ENCODE measurements around the gene PCDHGB4. TPM values are rescaled to one million over a fixed set of nuclear protein-coding genes. Genes with fewer than 3 reads are reported as not detected.
A peak's percentile ranks its signal among the peaks of the same experiment; 100 is the strongest.
"Not testable (repeated sequence)": the region's sequence is repeated elsewhere in the genome, so short reads cannot be mapped to it uniquely, and the experiment has no call there.

The PCDHGB4 gene
- total and polyA plus RNA-seq, 2 of the 8 experiments (the other 6 are each of a cell fraction or from before 2014, with no cell fraction given) = 8.0 to 9.1 TPM

DNA sequence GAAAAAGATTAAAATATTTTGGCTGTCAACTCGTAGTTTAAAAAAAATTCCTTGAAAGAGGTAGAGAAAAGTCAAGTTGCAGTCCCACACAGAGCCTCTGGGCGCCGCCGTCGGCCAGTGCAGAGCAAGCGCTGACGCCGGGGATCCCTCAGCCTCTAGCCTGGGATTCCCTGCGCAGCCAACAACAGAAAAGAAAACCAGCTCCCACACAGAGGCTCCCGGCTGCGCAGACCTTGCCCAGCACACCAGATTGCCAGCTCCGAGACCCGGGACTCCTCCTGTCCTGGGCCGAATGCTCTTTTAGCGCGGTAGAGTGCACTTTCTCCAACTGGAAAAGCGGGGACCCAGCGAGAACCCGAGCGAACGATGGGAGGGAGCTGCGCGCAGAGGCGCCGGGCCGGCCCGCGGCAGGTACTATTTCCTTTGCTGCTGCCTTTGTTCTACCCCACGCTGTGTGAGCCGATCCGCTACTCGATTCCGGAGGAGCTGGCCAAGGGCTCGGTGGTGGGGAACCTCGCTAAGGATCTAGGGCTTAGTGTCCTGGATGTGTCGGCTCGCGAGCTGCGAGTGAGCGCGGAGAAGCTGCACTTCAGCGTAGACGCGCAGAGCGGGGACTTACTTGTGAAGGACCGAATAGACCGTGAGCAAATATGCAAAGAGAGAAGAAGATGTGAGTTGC is 30.1 kb downstream of the PCDHGB4 start, which contains the start of gene PCDHGB7:
TSS of gene PCDHGB7 (plus strand) at position 184 of the 679 bp plus-strand sequence. CDS start at position 367, 183 bp downstream.
- H3K18ac ChIP-seq (ENCODE audit: extremely low read depth, low read length); H3K23ac ChIP-seq (ENCODE audit: insufficient read length); H3K4me1 ChIP-seq (replicated peaks in 1 of 4; ENCODE audit: control insufficient read depth in 3 of 4, insufficient read depth in 4 of 4, low read length in 3 of 4); H2BK20ac ChIP-seq (ENCODE audit: low read length); H3K79me2 ChIP-seq (ENCODE audit: control insufficient read depth in 1 of 2, insufficient read depth in 2 of 2, low read length in 2 of 2); H3K79me1 ChIP-seq (ENCODE audit: low read depth, low read length); H2AFZ ChIP-seq (ENCODE audit: low read length); H3K56ac ChIP-seq (replicated peaks; ENCODE audit: insufficient read length, low read depth, low read length); H3K14ac ChIP-seq (ENCODE audit: insufficient read length); H2BK15ac ChIP-seq (ENCODE audit: low read length); FAIRE-seq; H4K91ac ChIP-seq (replicated peaks; ENCODE audit: insufficient read length, low read length); H3K4ac ChIP-seq (replicated peaks; ENCODE audit: insufficient read length, low read depth, low read length); H4K20me1 ChIP-seq (replicated peaks in 1 of 2; ENCODE audit: control insufficient read depth in 1 of 2, insufficient read depth in 2 of 2, low read length in 2 of 2); H2BK12ac ChIP-seq (ENCODE audit: low read depth, low read length); H2BK120ac ChIP-seq (replicated peaks; ENCODE audit: low read depth, low read length); H3K27ac ChIP-seq (ENCODE audit: low read depth, low read length); H3K23me2 ChIP-seq (ENCODE audit: low read depth, low read length); H2BK5ac ChIP-seq (ENCODE audit: low read depth, low read length); H4K5ac ChIP-seq (ENCODE audit: insufficient read length, low read depth, low read length); H2AK5ac ChIP-seq (ENCODE audit: low read depth, low read length): not testable (repeated sequence)
- Histone ChIP-seq H3K4me2 (ENCODE audit: insufficient read depth in 1 of 2, low read depth in 2 of 2, low read length in 2 of 2) (peak within 1 kb of the TSS; percentile 60 to 65), H3K27me3 (replicated peaks in 1 of 4; ENCODE audit: control insufficient read depth in 3 of 4, extremely low read depth in 1 of 4, insufficient read depth in 3 of 4, low read length in 3 of 4) (peaks cover 0 to 12% (median 6%) of the 10 kb centered on the region in 4 experiments; a peak in 4 of 7 replicates), H4K8ac (ENCODE audit: extremely low read depth, insufficient read depth, low read length) (peak within 1 kb of the TSS; percentile 77), H3K4me3 (ENCODE audit: extremely low read depth in 1 of 4, insufficient read depth in 2 of 4, low read depth in 3 of 4, low read length in 4 of 4) (peak within 1 kb of the TSS; percentile 48 to 73 (median 62)), H3K9ac (replicated peaks in 1 of 4; ENCODE audit: extremely low read depth in 1 of 4, low read depth in 3 of 4, low read length in 3 of 4) (peak within 1 kb of the TSS in 3 of 4 experiments; percentile 34 to 56 (median 51); a peak in 5 of 7 replicates), H3K9me3 (ENCODE audit: insufficient read depth in 2 of 2, low read depth in 1 of 2, low read length in 1 of 2) (peaks cover 26 to 30% of the 10 kb centered on the region in 2 experiments), H3K36me3 (ENCODE audit: control insufficient read depth in 2 of 4, insufficient read depth in 4 of 4, low read length in 3 of 4) (peaks cover 0 to 21% (median under 1%) of the 10 kb centered on the region in 4 experiments; a peak in 2 of 8 replicates)
- DNase-seq (ENCODE audit: low read depth in 1 of 2, low spot score in 2 of 2) = peak in 1 of 2 experiments; percentile 87
- CTCF ChIA-PET (ENCODE audit: partially characterized antibody) = interaction anchor here (0.6 to 23.3 kb wide), 45 partner anchors 11 to 282 kb away, joined by 3 to 1236 read pairs (median 4); partner anchors contain the start of genes PCDHB12, PCDHB13, PCDHB14 and PCDHB15
- 11% methylated on average over 35 of the region's 47 CpGs; no CpG with 5 or more reads in 1 of the 2 experiments for WGBS, 2 experiments (ENCODE audit: extremely low coverage in 1 of 2, insufficient coverage in 1 of 2, insufficient read length in 1 of 2, insufficient replicate concordance in 2 of 2, low coverage in 1 of 2, low lambda C conversion rate in 2 of 2, missing lambda C conversion rate in 1 of 2)
- POLR2A ChIA-PET (ENCODE audit: partially characterized antibody) = interaction anchor here (0.6 to 1.4 kb wide), 6 partner anchors 61 to 140 kb away, joined by 3 to 5 read pairs (median 4); no protein-coding TSS in a partner anchor
- TF ChIP-seq TAF1 (IDR thresholded peaks at IDR 0.05; ENCODE audit: low read depth, low read length) = peak; percentile 46; the same call in 1 of the 2 replicates
- TF ChIP-seq ASH2L (IDR thresholded peaks at IDR 0.05; ENCODE audit: low read length) = peak; percentile 95
- peak; percentile 29; the same call in 1 of the 2 replicates for TF ChIP-seq TBP (IDR thresholded peaks at IDR 0.05; ENCODE audit: low read depth, low read length)
- TF ChIP-seq, protein P1, sequence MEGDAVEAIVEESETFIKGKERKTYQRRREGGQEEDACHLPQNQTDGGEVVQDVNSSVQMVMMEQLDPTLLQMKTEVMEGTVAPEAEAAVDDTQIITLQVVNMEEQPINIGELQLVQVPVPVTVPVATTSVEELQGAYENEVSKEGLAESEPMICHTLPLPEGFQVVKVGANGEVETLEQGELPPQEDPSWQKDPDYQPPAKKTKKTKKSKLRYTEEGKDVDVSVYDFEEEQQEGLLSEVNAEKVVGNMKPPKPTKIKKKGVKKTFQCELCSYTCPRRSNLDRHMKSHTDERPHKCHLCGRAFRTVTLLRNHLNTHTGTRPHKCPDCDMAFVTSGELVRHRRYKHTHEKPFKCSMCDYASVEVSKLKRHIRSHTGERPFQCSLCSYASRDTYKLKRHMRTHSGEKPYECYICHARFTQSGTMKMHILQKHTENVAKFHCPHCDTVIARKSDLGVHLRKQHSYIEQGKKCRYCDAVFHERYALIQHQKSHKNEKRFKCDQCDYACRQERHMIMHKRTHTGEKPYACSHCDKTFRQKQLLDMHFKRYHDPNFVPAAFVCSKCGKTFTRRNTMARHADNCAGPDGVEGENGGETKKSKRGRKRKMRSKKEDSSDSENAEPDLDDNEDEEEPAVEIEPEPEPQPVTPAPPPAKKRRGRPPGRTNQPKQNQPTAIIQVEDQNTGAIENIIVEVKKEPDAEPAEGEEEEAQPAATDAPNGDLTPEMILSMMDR (IDR thresholded peaks at IDR 0.05; ENCODE audit: control extremely low read depth in 1 of 3, insufficient read depth in 1 of 3, low read depth in 1 of 3, low read length in 3 of 3) = peak; percentile 76 to 96 (median 81)
- 0 out of 2 replicates have a peak, but pooled peaks have one; percentile 25 for TF ChIP-seq JUND (IDR thresholded peaks at IDR 0.05; ENCODE audit: low read length)
- 0 out of 2 replicates have a peak, but pooled peaks have one; percentile 38 for TF ChIP-seq CREB1 (IDR thresholded peaks at IDR 0.05)
- TF ChIP-seq, protein P2, sequence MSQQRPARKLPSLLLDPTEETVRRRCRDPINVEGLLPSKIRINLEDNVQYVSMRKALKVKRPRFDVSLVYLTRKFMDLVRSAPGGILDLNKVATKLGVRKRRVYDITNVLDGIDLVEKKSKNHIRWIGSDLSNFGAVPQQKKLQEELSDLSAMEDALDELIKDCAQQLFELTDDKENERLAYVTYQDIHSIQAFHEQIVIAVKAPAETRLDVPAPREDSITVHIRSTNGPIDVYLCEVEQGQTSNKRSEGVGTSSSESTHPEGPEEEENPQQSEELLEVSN (IDR thresholded peaks at IDR 0.05) = peak; percentile 26; the same call in 1 of the 2 replicates
- TF ChIP-seq RBBP5 (IDR thresholded peaks at IDR 0.05; ENCODE audit: borderline replicate concordance, low read depth, low read length) = peak; percentile 68

Measured in H1 (cell line).